ENCODE results near the gene PILRA. TPM values are rescaled to one million over a fixed set of nuclear protein-coding genes. Genes with fewer than 3 reads are reported as not detected.
A peak's percentile ranks its signal among the peaks of the same experiment; 100 is the strongest.

Gene PILRA
- total RNA-seq, 1 donor: 0.43 TPM

DNA sequence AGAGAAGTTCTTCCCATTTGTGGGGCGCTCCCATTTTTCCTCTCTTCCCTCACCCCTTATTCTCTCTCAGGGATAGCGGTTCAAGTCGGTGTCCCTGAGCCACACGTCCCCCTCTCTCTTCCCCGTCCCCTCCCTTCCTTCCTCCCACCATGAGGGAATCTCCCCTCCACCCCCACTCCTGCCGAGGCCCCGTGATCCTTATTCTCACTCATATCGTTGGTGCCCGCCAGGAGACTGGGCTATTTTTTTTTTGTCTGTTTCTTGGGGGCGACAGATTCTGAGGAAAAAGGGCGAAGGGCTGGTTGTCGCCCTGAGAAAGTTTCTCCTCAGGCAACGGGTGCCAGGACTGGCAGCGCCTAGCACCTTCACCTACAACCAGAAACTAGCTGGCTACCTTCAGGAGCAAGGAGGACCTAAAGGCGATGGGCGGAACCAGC, 54.5 kb downstream of the PILRA start:
- no peak for DNase-seq (ENCODE audit: low read depth)
- TF ChIP-seq, protein P1, sequence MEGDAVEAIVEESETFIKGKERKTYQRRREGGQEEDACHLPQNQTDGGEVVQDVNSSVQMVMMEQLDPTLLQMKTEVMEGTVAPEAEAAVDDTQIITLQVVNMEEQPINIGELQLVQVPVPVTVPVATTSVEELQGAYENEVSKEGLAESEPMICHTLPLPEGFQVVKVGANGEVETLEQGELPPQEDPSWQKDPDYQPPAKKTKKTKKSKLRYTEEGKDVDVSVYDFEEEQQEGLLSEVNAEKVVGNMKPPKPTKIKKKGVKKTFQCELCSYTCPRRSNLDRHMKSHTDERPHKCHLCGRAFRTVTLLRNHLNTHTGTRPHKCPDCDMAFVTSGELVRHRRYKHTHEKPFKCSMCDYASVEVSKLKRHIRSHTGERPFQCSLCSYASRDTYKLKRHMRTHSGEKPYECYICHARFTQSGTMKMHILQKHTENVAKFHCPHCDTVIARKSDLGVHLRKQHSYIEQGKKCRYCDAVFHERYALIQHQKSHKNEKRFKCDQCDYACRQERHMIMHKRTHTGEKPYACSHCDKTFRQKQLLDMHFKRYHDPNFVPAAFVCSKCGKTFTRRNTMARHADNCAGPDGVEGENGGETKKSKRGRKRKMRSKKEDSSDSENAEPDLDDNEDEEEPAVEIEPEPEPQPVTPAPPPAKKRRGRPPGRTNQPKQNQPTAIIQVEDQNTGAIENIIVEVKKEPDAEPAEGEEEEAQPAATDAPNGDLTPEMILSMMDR (IDR thresholded peaks at IDR 0.05; ENCODE audit: insufficient read depth, low read depth, low read length): no peak

DNA sequence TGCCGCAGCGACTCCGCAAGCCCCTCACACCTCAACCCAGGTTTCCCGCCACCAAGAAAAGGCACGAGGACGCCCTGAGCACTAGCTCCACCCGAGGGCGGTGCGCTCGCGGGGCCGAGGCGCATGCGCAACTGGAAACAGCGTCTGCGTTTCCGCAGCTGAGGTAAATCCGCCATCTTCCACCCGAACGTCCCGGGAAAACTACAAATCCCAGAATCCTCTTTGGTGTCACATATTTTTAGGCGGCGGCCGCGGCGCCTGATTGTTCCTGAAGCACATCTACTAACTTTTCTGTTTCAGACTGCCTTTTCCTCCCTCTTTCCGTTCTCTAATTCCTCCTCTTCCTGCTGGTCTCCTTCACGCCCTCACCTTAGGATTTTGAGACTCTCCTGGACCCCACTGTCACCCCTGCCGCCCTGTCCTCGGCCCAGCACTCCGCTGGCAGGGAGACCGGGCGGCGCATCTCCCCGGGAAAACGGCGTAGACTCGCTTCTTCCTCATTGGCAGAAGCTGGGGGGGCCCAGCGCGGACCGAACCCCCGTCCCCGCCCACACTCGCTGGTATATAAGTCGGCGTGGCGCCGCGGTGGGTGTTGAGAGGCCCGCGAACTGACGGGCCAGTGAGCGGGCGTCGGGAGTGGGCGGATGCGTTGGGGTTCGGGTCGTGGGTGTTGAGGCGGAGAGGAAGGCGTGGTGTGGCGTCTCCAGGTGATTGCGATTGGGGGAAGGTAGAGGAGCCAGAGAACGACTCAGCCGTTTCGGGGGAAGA, 55.1 kb downstream of the PILRA start, which contains the start of gene ZCWPW1:
Gene ZCWPW1 (minus strand): TSS at position 505 of the 768 bp plus-strand sequence. CDS start 8,054 bp downstream, outside the sequence.
- DNase-seq (ENCODE audit: low read depth): peak; percentile 98
- TF ChIP-seq, protein P1 (IDR thresholded peaks at IDR 0.05; ENCODE audit: insufficient read depth, low read depth, low read length): no peak
- H3K4me3 ChIP-seq (ENCODE audit: low read depth, low read length): peak within 1 kb of the TSS; percentile 90

More for the DNA sequence above, 54.5 kb downstream of the PILRA start:
- peak overlapping the region; percentile 90 for H3K4me3 ChIP-seq (ENCODE audit: low read depth, low read length)

- TF ChIP-seq, protein P1 (IDR thresholded peaks at IDR 0.05; ENCODE audit: insufficient read depth, low read depth, low read length): peak; percentile 12
- peak overlapping the region; percentile 90 for H3K4me3 ChIP-seq (ENCODE audit: low read depth, low read length)
- peak; percentile 100 for DNase-seq (ENCODE audit: low read depth)
Observed at GRCh38 chr7:100428967-100429636, 55.8 kb downstream of the PILRA start.

DNA sequence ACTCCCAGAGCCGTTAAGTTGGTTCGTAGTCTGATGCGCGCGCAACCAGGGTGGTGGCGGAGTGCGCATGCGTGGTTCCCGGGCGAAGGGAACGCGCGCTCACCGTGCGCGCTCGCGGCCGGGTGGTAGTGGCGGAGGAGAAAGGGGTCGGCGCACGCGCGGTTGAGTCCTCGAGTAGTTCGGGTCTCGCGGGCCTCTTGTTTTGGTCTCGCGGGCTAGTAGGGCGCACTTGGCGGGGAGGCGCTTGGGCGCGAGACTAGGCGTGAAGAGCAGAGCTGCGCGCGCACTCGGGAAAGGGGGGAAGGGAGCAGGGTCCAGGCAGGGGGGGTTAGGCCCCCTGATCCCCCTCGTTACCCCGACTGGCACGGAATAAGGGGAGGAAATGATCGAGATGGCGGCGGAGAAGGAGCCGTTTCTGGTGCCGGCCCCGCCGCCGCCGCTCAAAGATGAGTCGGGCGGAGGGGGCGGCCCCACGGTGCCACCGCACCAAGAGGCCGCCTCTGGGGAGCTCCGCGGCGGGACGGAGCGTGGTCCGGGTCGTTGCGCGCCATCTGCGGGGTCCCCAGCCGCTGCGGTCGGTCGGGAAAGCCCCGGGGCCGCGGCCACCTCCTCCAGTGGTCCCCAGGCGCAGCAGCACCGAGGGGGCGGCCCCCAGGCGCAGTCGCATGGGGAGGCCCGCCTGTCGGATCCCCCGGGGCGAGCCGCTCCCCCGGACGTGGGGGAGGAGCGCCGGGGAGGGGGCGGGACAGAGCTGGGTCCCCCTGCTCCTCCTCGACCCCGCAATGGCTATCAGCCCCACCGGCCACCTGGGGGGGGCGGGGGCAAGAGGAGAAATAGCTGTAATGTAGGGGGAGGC, 56.6 kb downstream of the PILRA start, which contains the start of gene MEPCE:
Gene MEPCE (plus strand): TSS at position 195 of the 856 bp plus-strand sequence. CDS start 188 bp downstream, at position 383.
- peak within 1 kb of the TSS; percentile 90 for H3K4me3 ChIP-seq (ENCODE audit: low read depth, low read length)
- DNase-seq (ENCODE audit: low read depth): peak; percentile 98
- TF ChIP-seq, protein P1 (IDR thresholded peaks at IDR 0.05; ENCODE audit: insufficient read depth, low read depth, low read length): no peak

DNA sequence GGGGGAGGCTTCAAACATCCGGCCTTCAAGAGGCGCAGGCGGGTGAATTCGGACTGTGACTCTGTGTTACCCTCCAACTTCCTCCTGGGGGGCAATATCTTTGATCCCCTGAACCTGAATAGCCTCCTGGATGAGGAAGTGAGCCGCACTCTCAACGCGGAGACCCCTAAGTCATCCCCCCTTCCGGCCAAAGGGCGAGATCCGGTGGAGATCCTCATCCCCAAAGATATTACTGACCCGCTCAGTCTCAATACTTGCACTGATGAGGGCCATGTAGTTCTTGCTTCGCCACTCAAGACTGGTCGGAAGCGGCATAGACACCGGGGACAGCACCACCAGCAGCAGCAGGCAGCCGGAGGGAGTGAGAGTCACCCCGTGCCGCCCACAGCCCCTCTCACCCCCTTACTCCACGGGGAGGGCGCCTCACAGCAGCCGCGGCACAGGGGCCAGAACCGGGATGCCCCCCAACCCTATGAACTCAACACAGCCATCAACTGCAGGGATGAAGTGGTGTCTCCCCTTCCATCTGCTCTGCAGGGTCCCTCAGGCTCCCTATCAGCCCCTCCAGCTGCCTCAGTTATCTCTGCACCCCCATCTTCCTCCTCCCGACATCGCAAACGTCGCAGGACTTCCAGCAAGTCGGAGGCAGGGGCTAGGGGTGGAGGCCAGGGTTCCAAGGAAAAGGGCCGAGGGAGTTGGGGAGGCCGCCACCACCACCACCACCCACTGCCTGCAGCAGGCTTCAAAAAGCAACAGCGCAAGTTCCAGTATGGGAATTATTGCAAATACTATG, 57.4 kb downstream of the PILRA start:
- peak; percentile 28 for DNase-seq (ENCODE audit: low read depth)
- peak overlapping the region; percentile 90 for H3K4me3 ChIP-seq (ENCODE audit: low read depth, low read length)
- TF ChIP-seq, protein P1 (IDR thresholded peaks at IDR 0.05; ENCODE audit: insufficient read depth, low read depth, low read length): no peak
